ENCODE results near the gene CAPZA2.
"Not testable (repeated sequence)": the region's sequence is repeated elsewhere in the genome, so short reads cannot be mapped to it uniquely, and the experiment has no call there.

Gene CAPZA2

GRCh38 chr7:116922545-116922944 is 60.2 kb downstream of the CAPZA2 start:
- no peak for DNase-seq

DNA sequence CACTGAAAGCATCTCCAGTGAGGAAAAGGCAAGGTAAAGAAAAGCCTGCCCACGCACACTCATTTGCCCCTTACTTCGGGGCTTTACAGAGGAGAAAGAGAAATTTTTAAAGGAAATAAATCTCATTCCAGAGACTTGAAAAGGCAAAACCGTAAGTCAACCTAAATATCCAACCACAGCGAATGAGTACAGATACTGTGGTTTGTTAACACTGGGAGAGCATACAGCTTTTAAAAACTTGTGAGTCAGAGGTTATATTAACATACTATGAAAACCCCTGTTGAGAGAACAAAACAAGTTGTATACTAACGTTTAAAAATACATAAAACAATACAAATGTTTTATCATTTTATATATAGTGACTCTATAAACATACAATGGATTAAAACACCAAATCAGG is 62.4 kb downstream of the CAPZA2 start:
- no peak for DNase-seq

GRCh38 chr7:116929021-116929420 is 66.6 kb downstream of the CAPZA2 start:
- DNase-seq = no peak

GRCh38 chr7:116929914-116930913 is 67.8 kb downstream of the CAPZA2 start:
- no peak for DNase-seq

DNA sequence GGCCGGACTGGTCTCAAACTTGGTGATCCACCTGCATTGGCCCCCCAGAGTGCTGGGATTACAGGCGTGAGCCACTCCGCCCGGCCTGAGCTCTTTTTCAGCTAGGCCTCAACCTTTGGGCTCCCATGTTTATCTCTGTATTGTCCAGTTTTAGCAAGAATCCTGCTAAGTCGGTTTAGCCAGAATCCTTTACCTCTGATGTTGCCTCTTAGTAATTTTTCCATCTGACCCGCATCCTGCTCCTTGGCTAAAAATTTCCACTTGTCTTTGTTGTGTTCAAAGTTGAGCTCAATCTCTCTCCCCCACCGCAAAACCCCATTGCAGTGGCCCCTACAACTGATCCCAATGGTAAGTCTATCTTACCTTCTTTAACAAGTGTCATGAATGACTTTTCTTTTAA is 70.2 kb downstream of the CAPZA2 start:
- DNase-seq = no peak

GRCh38 chr7:116933465-116933864 is 71.1 kb downstream of the CAPZA2 start:
- DNase-seq = no peak

- DNase-seq = no peak
These were observed 72.2 kb downstream of the CAPZA2 start for GRCh38 chr7:116934580-116934979.

DNA sequence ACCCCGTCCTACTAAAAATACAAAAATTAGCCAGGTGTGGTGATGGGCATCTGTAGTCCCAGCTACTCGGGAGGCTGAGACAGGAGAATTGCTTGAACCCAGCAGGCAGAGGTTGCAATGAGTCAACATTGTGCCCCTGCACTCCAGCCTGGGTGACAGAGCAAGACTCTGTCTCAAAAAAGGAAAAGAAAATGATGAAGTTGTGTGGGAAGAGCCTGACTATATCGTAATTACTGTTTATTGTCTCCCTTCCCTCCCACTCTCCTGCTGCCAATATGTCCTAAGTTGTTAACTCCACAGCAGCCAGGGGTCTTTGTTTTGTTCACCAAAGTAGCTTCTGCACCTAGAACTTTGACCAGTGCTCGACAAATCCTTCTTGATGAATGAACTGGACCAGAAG is 74.5 kb downstream of the CAPZA2 start:
- not testable (repeated sequence) for DNase-seq

DNA sequence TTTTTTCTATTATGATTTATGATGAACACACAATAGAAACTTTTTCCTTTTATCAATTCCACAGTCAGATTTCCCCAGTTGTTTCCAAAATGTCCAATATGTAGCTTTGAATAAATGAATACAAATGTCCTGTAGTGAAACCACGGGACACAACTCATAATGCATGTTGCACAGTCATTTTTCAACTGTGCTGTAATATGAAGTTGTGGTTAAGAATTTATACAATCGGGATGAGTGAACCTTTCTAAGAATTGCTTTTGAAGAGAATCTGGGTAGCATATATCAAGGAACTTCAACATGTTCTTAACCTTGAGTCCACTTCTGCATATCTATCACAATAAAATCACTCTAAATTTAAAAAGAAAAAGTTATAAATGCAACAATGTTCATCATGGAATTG is 76.3 kb downstream of the CAPZA2 start:
- DNase-seq = no peak

DNA sequence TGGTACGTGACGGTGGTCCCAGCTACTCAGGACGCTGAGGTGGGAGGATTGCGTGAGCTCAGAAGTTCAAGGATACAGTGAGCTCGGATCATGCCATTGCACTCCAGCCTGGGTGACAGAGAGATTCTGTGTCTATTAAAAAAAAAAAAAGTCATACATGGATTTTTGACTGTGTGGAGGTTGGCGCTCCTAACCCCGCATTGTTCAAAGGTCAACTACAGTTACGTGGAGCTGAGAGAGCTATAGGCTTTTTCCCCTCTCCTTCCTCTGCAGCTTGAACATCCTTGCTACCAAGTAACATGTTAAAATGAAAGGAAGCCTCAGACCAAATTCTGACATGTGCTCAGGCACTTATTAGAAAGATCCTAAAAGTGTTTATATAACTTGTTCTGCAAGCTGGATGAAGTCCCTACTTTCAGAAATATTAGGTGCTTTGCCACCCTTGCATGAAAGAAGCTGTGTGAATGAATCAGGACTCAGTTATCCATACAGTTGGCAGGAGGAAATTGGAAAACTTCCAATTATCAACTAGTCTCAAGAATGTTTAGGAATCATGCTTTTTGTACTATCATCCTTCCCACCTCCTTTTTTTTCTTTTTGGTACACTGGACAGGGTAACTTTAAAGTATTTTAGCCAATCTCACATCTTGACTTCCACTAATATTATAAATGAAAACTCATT is 78.4 kb downstream of the CAPZA2 start:
- DNase-seq = no peak

DNA sequence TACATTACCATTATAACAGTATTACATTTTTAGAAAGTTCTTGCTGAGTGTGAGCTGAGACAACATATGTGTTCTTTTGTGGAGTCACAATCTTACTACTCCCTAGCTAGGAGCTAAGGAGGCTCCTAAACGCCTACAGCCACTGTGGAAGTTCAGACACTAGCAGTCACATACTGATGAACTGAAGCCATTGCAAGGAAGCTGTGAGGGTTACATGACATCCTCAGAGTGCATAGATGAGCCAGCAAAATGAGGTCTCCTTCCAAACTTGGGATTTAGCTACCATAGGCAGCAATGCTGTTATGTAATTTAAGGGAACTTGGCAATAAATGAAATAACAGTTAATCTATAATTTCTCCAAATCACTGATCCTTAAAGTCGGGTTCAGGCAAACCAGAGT is 80.1 kb downstream of the CAPZA2 start:
- DNase-seq = no peak

DNA sequence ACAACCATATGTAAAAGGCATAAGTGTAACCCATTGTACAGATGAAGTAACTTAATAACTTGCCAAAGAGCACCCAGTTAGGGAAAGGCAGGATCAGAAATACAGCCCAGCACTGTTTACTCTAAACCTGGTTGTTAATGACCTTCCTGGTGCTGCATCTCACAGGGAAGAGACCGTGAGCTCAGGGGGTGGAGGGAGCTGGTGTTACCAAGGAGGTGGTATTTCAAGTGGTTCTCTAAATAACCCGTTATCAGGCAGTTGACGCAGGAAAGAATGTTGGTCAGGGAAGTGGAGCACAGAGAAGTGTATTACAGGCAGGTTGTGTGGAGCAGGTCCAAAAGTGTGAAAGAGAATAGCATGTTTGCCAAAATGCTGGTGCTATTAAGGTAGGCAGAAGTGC is 86.5 kb downstream of the CAPZA2 start:
- no peak for DNase-seq

GRCh38 chr7:116949941-116950801 is 87.8 kb downstream of the CAPZA2 start:
- no peak for DNase-seq

DNA sequence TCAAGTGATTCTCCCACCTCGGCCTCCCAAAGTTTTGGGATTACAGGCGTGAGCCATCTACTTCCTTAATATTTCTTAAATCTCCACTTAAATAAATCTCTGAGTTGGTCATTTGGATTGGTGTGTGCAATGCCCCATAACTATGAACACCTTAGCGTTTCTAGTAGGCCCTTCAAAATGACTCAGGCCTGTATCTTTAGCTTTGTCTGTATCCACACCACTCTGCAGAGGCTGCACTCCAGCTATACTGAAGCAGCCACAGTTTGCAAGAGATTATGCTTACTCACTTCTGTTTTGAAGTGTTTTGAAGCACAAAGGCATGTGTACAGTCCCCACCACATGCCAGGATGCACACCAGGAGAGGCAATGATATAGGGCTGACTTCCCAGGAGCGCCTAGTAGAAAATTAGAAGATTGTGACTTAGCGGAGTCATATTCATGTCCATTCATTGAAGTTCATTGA is 88.5 kb downstream of the CAPZA2 start:
- no peak for DNase-seq

GRCh38 chr7:116951366-116952292 is 89.2 kb downstream of the CAPZA2 start:
- DNase-seq = no peak

- DNase-seq = peak; percentile 26
These were observed 90.4 kb downstream of the CAPZA2 start for GRCh38 chr7:116952635-116953371.

GRCh38 chr7:116953372-116953905 is 91.1 kb downstream of the CAPZA2 start, which contains the start of gene ST7:
Gene ST7 (plus strand): TSS chr7:116953501. CDS start chr7:116953541, 40 bp downstream.
- DNase-seq = no peak

DNA sequence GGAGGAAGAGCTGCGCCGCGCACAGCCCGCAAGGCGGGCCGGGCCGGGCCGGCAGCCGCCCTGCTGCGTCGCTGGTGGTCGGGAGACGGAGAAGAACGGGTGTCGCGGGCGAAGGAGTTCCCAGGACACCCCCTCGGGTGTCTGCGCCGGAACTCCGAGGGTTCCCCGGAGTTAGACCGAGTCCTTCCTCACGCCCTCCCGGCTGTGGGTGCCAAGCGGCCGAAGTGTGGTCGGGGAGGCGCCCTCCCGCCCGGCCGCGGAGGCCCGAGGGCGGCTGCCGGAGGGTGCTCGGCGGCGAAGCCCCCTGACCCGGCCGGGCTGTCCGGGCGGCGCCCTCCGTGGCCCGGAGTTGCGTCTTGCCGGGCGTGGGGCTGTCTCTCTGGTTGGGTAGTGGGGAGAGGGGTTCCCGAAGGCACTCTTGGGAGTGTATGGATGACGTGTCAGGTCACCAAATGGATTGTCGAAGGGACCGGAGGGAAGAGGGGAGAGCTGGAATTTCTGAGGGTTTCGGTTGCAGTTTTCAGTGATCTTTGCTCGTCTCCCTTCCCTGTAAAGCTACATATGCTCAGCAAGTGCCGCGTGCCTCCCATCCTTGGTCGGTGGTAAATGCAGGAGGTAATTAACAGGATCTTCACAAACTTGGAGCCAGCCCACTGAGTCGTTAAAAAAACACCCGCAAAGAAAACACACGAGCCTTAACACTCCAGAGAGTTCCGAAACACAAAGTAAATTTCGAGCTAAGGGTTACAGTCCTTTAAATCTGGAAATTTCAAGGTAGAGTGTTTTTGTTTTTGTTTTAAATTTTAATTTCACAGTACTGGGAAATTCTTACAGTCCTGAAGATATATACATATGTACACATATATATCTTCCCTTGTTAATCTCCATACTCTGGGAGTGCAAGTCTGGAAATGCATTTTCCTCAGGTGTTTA is 91.8 kb downstream of the CAPZA2 start:
- DNase-seq = peak; percentile 22

GRCh38 chr7:116955340-116955739 is 93.0 kb downstream of the CAPZA2 start:
- DNase-seq = no peak

Data from NCI-H524 treated with DMSO at 0.1 percent for 48 hours (cell line).